Effector CD4-positive, alpha-beta T cell (primary cell): ENCODE results near the gene MTFR1L.
A peak's percentile ranks its signal among the peaks of the same experiment; 100 is the strongest.

Source experiments
- DNase-seq: peaks from one replicate; pipeline ENCODE4 v3.0.0-alpha.2; 2020

Gene MTFR1L

GRCh38 chr1:25792115-25792514 is 27.6 kb upstream of the MTFR1L start:
- no peak for DNase-seq

- no peak for DNase-seq
Measured at GRCh38 chr1:25793585-25794170, 26.1 kb upstream of the MTFR1L start.

- no peak for DNase-seq
Measured at GRCh38 chr1:25794325-25794724, 25.4 kb upstream of the MTFR1L start.

GRCh38 chr1:25795211-25795610 is 24.5 kb upstream of the MTFR1L start:
- no peak for DNase-seq

- peak; percentile 37 for DNase-seq
Measured at GRCh38 chr1:25795946-25796810, 23.6 kb upstream of the MTFR1L start.

GRCh38 chr1:25796811-25797458 is 22.8 kb upstream of the MTFR1L start:
- DNase-seq: peak; percentile 82

GRCh38 chr1:25797939-25798338 is 21.8 kb upstream of the MTFR1L start:
- DNase-seq: no peak

- no peak for DNase-seq
Measured at GRCh38 chr1:25798666-25799351, 20.9 kb upstream of the MTFR1L start.

- no peak for DNase-seq
Measured at GRCh38 chr1:25799352-25799934, 20.3 kb upstream of the MTFR1L start.

- peak; percentile 14 for DNase-seq
Measured at GRCh38 chr1:25799935-25800702, 19.6 kb upstream of the MTFR1L start, which contains the start of gene SELENON. SELENON (plus strand) TSS chr1:25800193; CDS start chr1:25800231, 38 bp downstream.

- no peak for DNase-seq
Measured at GRCh38 chr1:25800703-25801377, 18.9 kb upstream of the MTFR1L start.

GRCh38 chr1:25802915-25803314 is 16.8 kb upstream of the MTFR1L start:
- no peak for DNase-seq

- no peak for DNase-seq
Measured at GRCh38 chr1:25803368-25803767, 16.4 kb upstream of the MTFR1L start.

- DNase-seq: no peak
Measured at GRCh38 chr1:25804244-25804963, 15.3 kb upstream of the MTFR1L start.

GRCh38 chr1:25804964-25805862 is 14.5 kb upstream of the MTFR1L start:
- DNase-seq: no peak

GRCh38 chr1:25805863-25806225 is 13.9 kb upstream of the MTFR1L start:
- no peak for DNase-seq

- DNase-seq: no peak
Measured at GRCh38 chr1:25806418-25806817, 13.3 kb upstream of the MTFR1L start.

GRCh38 chr1:25807480-25808390 is 12.0 kb upstream of the MTFR1L start:
- no peak for DNase-seq
